B cell (primary cell): ENCODE data around the gene MEN1. TPM values are rescaled to one million over a fixed set of nuclear protein-coding genes. Genes with fewer than 3 reads are reported as not detected.

ENCODE experiments used
- ATAC-seq: fragments of 200-7000 bp; cut with Tn5 transposase; one replicate; pipeline ENCODE4 v1.10.0; 2021; ENCODE audit warnings: low read depth, mild to moderate bottlenecking, moderate number of reproducible peaks, moderate library complexity
- CTCF ChIA-PET: fragments of 350-600 bp; sonication (Branson Sonifier 250); formaldehyde crosslinking; loops from one replicate; lab custom pipeline; 2021; ENCODE audit warnings: antibody characterized with exemption, inconsistent platforms; lab: Charles Lee
- POLR2A ChIA-PET: fragments of 350-600 bp; sonication (Branson Sonifier 250); formaldehyde crosslinking; loops from one replicate; lab custom pipeline; 2021; ENCODE audit warnings: antibody characterized with exemption; lab: Charles Lee
- DNase-seq: peaks from one replicate; pipeline ENCODE4 v3.0.0; 2013
- H2AFZ ChIP-seq: 2 replicates; pipeline ENCODE4 v1.6.1; 2012; ENCODE audit warnings: mild to moderate bottlenecking, low read depth, low read length; ENCODE audit not compliant: insufficient read depth, poor library complexity, severe bottlenecking
- H3K27ac ChIP-seq, 2 donors: 1 replicate in 1 of 2; 2 replicates in 1 of 2; pipeline ENCODE4 v1.5.1; 2012 to 2013; ENCODE audit warnings: low read length in 2 of 2, mild to moderate bottlenecking in 2 of 2, moderate library complexity in 1 of 2
- H3K27me3 ChIP-seq, 4 experiments: fragments of 200-600 bp in 1 of 4; sonication (generic) in 1 of 4; replicated peaks in 1 of 4; 1 replicate in 2 of 4; 2 replicates in 2 of 4; pipeline versions ENCODE4 v1.6.1 to v1.7.0; 2013 to 2016; ENCODE audit warnings: low read length in 3 of 4, mild to moderate bottlenecking in 2 of 4, mixed read lengths in 1 of 4, moderate library complexity in 1 of 4; ENCODE audit not compliant: insufficient read depth in 4 of 4, control insufficient read depth in 3 of 4; ENCODE audit errors: control extremely low read depth in 1 of 4
- H3K36me3 ChIP-seq, 2 experiments: replicated peaks in 1 of 2; 1 replicate in 1 of 2; 2 replicates in 1 of 2; pipeline versions ENCODE4 v1.6.1 to v1.7.1; 2013; ENCODE audit warnings: low read length in 1 of 2; ENCODE audit not compliant: insufficient read depth in 2 of 2, control insufficient read depth in 1 of 2; ENCODE audit errors: control extremely low read depth in 1 of 2, extremely low read depth in 1 of 2
- H3K4me1 ChIP-seq, 2 donors: fragments of 200-600 bp in 1 of 2; sonication (generic) in 1 of 2; 1 replicate in 1 of 2; 2 replicates in 1 of 2; pipeline versions ENCODE4 v1.5.1 to v1.6.1; 2013 to 2017; ENCODE audit warnings: low read length in 2 of 2; ENCODE audit not compliant: control insufficient read depth in 2 of 2, insufficient read depth in 2 of 2
- H3K4me2 ChIP-seq: replicated peaks from 2 replicates; pipeline ENCODE3; 2012; ENCODE audit warnings: mild to moderate bottlenecking, low read depth, low read length; ENCODE audit not compliant: poor library complexity, severe bottlenecking
- H3K4me3 ChIP-seq, 5 experiments: fragments of 200-600 bp in 1 of 5; sonication (generic) in 1 of 5; 1 replicate in 3 of 5; 2 replicates in 2 of 5; pipeline versions ENCODE4 v1.5.1 to v1.7.0; 2011 to 2016; ENCODE audit warnings: low read length in 4 of 5, mild to moderate bottlenecking in 4 of 5, low read depth in 2 of 5, control low read depth in 1 of 5, moderate library complexity in 1 of 5; ENCODE audit not compliant: insufficient read depth in 1 of 5; ENCODE audit errors: control extremely low read depth in 1 of 5, extremely low read depth in 1 of 5
- H3K79me2 ChIP-seq: fragments of 200-600 bp; sonication (generic); one replicate; pipeline ENCODE4 v1.6.0; 2016; ENCODE audit warnings: low read length; ENCODE audit not compliant: control insufficient read depth, insufficient read depth
- H3K9ac ChIP-seq: fragments of 200-600 bp; sonication (generic); 2 replicates; pipeline ENCODE4 v1.6.1; 2017; ENCODE audit warnings: mild to moderate bottlenecking, low read length, moderate library complexity
- H3K9me3 ChIP-seq, 3 donors: one replicate each; pipeline versions ENCODE4 v1.6.1 to v1.7.1; 2013; ENCODE audit warnings: low read length in 2 of 3; ENCODE audit not compliant: control insufficient read depth in 2 of 3, insufficient read depth in 1 of 3; ENCODE audit errors: control extremely low read depth in 1 of 3
- H4K20me1 ChIP-seq: 2 replicates; pipeline ENCODE4 v1.6.0; 2012; ENCODE audit warnings: mild to moderate bottlenecking, low read length; ENCODE audit not compliant: insufficient read depth, control insufficient read depth, poor library complexity, severe bottlenecking
- H3K27ac Mint-ChIP-seq: one replicate; pipeline ENCODE4 v1.8.0; 2021; ENCODE audit warnings: mixed read lengths
- H3K27me3 Mint-ChIP-seq: one replicate; pipeline ENCODE4 v1.8.0; 2021; ENCODE audit warnings: mixed read lengths
- H3K4me1 Mint-ChIP-seq: one replicate; pipeline ENCODE4 v1.8.0; 2021; ENCODE audit warnings: mixed read lengths
- H3K4me3 Mint-ChIP-seq: one replicate; pipeline ENCODE4 v1.8.0; 2021; ENCODE audit warnings: mixed read lengths
- H3K9me3 Mint-ChIP-seq: one replicate; pipeline ENCODE4 v1.8.0; 2022; ENCODE audit warnings: mixed read lengths; ENCODE audit not compliant: insufficient read depth
- EZH2 ChIP-seq: IDR thresholded peaks from 2 replicates; pipeline ENCODE4 v1.6.1; 2012; ENCODE audit warnings: borderline replicate concordance, low read depth, mild to moderate bottlenecking, moderate library complexity, low read length; ENCODE audit not compliant: insufficient read depth, poor library complexity, severe bottlenecking
- WGBS: methylation state at CpG from one replicate; pipeline ENCODE4 v1.1.5; 2013; ENCODE audit warnings: missing lambda C conversion rate; ENCODE audit not compliant: insufficient coverage; 5-methylcytosine and 5-hydroxymethylcytosine counted together
- intact Hi-C: fragments of 100-400 bp; cut with micrococcal nuclease; formaldehyde crosslinking; loops from one replicate; pipeline ENCODE4 v1.10.0; 2022
- polyA plus RNA-seq: library from polyadenylated mRNA; depleted of rRNA; stranded (reverse); fragments of >200 nt; gene quantifications from 2 replicates; pipeline ENCODE4 v1.2.3, GENCODE V29; 2012
- total RNA-seq, 2 donors: library from RNA; stranded (reverse); fragments of 120-200 nt in 1 of 2; gene quantifications; 1 replicate in 1 of 2; 2 replicates in 1 of 2; pipeline versions ENCODE4 v1.2.3 to v1.2.4, GENCODE V29; 2013 to 2022
- TF ChIP-seq, protein P1 (sequence below): fragments of 200-600 bp; IDR thresholded peaks from one replicate; pipeline ENCODE4 v1.8.0; 2022; ENCODE audit warnings: antibody characterized with exemption, mild to moderate bottlenecking

The MEN1 gene
- total and polyA plus RNA-seq, 2 donors (not counting 1 experiment from before 2014, with no cell fraction given) = 48.2 to 68.5 TPM

DNA sequence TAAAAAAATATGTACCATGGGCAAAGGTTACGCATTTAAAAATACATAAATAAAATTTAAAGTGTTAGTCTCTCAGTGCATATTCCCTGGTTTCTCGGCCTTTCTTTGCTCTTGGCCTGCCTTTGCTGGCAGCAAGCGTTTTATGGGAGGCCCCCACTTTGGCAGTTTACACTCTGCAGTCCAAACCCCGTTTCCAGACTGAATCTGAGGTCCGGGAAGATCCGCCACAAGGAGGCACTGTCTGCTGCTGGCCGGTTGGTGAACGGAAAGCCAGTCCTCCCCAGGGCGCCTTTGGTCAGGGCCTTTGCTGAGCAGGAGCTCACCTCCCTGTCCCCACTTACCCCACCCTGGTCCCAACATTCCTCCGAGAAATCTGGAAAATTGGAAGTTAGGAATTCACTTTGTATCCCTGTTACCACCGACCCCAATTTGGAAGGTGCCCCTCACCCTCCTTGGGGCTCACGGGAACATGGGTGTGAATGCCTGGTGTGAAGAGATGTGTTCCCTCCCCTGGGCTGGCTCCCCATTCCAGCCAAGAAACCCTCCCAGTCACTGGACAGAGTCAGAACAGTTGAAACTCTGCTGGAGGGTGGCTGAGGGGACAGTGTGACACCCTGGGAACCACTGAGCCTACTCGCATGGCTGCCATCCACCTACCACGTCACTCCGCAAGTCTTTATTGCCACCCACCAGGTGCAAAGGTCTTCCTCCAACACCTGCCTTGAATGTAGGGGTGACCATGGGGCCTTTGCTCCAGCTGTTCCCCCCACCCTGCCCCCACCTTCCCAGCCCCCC lies 22.6 kb downstream of the MEN1 start:
- POLR2A ChIA-PET = interaction anchor here (0.6 to 1.3 kb wide), 6 partner anchors 9 to 90 kb away, joined by 3 to 9 read pairs (median 3); partner anchors contain the start of genes CDC42BPG, MEN1, RASGRP2 and SF1
- Mint-ChIP-seq H3K27me3 (no peaks in the 10 kb centered on the region), H3K9me3 (no peaks in the 10 kb centered on the region), H3K4me3 (no peak overlapping the region), H3K27ac (peak overlapping the region; percentile 81), H3K4me1 (peaks cover 12% of the 10 kb centered on the region)
- CTCF ChIA-PET = interaction anchor here (0.6 to 6.6 kb wide), 16 partner anchors 9 to 107 kb away, joined by 3 to 73 read pairs (median 4); partner anchors contain the start of genes CDC42BPG, MAP4K2, MEN1 and RASGRP2
- 40% methylated on average over 10 of the region's 15 CpGs for WGBS
- peak overlapping the region; percentile 27 for H2AFZ ChIP-seq
- peak overlapping the region; percentile 25 to 56 for H3K27ac ChIP-seq
- no peak overlapping the region for H3K9ac ChIP-seq
- H3K27me3 ChIP-seq = no peaks in the 10 kb centered on the region
- peaks cover 12 to 14% of the 10 kb centered on the region in 2 donors for H3K4me1 ChIP-seq
- no peak for TF ChIP-seq EZH2
- TF ChIP-seq, protein P1, sequence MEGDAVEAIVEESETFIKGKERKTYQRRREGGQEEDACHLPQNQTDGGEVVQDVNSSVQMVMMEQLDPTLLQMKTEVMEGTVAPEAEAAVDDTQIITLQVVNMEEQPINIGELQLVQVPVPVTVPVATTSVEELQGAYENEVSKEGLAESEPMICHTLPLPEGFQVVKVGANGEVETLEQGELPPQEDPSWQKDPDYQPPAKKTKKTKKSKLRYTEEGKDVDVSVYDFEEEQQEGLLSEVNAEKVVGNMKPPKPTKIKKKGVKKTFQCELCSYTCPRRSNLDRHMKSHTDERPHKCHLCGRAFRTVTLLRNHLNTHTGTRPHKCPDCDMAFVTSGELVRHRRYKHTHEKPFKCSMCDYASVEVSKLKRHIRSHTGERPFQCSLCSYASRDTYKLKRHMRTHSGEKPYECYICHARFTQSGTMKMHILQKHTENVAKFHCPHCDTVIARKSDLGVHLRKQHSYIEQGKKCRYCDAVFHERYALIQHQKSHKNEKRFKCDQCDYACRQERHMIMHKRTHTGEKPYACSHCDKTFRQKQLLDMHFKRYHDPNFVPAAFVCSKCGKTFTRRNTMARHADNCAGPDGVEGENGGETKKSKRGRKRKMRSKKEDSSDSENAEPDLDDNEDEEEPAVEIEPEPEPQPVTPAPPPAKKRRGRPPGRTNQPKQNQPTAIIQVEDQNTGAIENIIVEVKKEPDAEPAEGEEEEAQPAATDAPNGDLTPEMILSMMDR = peak; percentile 77
- H4K20me1 ChIP-seq = no peaks in the 10 kb centered on the region
- H3K4me3 ChIP-seq = no peak overlapping the region
- ATAC-seq (peak; percentile 83), DNase-seq (peak; percentile 73)
- intact Hi-C loops = loop anchor here (1.0 to 2.0 kb wide), 3 partner anchors 12 to 107 kb away; partner anchors contain the start of gene CDC42BPG
- H3K9me3 ChIP-seq = no peaks in the 10 kb centered on the region
- H3K79me2 ChIP-seq = peaks cover 5% of the 10 kb centered on the region
- peaks cover 4 to 40% of the 10 kb centered on the region in 2 experiments for H3K36me3 ChIP-seq
- H3K4me2 ChIP-seq = peak overlapping the region; percentile 29

DNA sequence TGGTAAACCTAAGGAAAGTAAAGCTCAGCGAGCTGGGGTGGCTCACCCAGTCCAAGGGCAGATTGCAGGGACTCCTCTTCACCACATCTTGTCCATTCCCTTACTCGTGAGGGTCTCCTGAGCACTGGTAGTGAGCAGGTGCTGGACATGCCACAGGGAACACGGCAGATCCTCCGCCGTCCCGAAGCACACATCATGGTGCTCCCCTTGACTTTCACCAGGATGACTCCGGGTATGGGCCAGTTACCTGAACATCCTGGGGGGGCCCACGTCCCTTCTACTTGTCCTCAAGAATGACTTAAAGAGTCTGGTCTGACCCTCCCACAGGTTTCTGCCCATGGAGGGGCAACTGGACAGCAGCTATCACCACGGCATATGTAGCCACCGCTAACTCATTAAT lies 24.0 kb downstream of the MEN1 start:
- intact Hi-C loops = loop anchor here (2.0 kb wide), 1 partner anchor 58 kb away; the partner anchor contains the start of gene CDC42BPG
- Histone ChIP-seq H3K4me2 (no peak overlapping the region), H3K9ac (no peak overlapping the region), H2AFZ (no peak overlapping the region), H3K9me3 (no peaks in the 10 kb centered on the region), H3K27me3 (no peaks in the 10 kb centered on the region), H3K4me3 (no peak overlapping the region), H3K79me2 (peaks cover 14% of the 10 kb centered on the region), H3K27ac (no peak overlapping the region), H3K36me3 (peaks cover 4 to 37% of the 10 kb centered on the region in 2 experiments), H3K4me1 (peaks cover 21 to 28% of the 10 kb centered on the region in 2 donors), H4K20me1 (no peaks in the 10 kb centered on the region)
- H3K4me3 Mint-ChIP-seq = no peak overlapping the region
- H3K4me1 Mint-ChIP-seq = peaks cover 22% of the 10 kb centered on the region
- TF ChIP-seq EZH2 = no peak
- TF ChIP-seq, protein P1 = no peak
- 98% methylated on average over 8 of the region's 10 CpGs for WGBS
- ChIA-PET CTCF (interaction anchor here (0.7 to 6.6 kb wide), 15 partner anchors 10 to 793 kb away, joined by 3 to 73 read pairs (median 6); partner anchors contain the start of genes CDC42BPG, MAP4K2 and RASGRP2), POLR2A (interaction anchor here (0.6 to 1.0 kb wide), 4 partner anchors 13 to 104 kb away, joined by 3 to 7 read pairs (median 5); partner anchors contain the start of gene RASGRP2)
- H3K27me3 Mint-ChIP-seq = no peaks in the 10 kb centered on the region
- H3K27ac Mint-ChIP-seq = peak overlapping the region; percentile 41
- DNase-seq = no peak
- no peaks in the 10 kb centered on the region for H3K9me3 Mint-ChIP-seq
- no peak for ATAC-seq
